ENCODE data around the gene FTHL17.

The FTHL17 gene

GRCh38 chrX:31038575-31039326 lies 33.1 kb downstream of the FTHL17 start:
- DNase-seq (ENCODE audit: low read depth) = no peak

- DNase-seq (ENCODE audit: low read depth) = no peak
Observed at GRCh38 chrX:31036895-31037294, 34.9 kb downstream of the FTHL17 start.

- DNase-seq (ENCODE audit: low read depth) = no peak
Observed at GRCh38 chrX:31027351-31027750, 44.5 kb downstream of the FTHL17 start.

- DNase-seq (ENCODE audit: low read depth) = no peak
Observed at GRCh38 chrX:31024866-31025265, 47.0 kb downstream of the FTHL17 start.

GRCh38 chrX:31021537-31021936 lies 50.3 kb downstream of the FTHL17 start:
- DNase-seq (ENCODE audit: low read depth) = no peak

Data from activated T-helper 1 cell treated with Interleukin-2 at 50 U/mL for 16 hours (primary cell).